Measurements from ENCODE around the gene RERE.

DNA sequence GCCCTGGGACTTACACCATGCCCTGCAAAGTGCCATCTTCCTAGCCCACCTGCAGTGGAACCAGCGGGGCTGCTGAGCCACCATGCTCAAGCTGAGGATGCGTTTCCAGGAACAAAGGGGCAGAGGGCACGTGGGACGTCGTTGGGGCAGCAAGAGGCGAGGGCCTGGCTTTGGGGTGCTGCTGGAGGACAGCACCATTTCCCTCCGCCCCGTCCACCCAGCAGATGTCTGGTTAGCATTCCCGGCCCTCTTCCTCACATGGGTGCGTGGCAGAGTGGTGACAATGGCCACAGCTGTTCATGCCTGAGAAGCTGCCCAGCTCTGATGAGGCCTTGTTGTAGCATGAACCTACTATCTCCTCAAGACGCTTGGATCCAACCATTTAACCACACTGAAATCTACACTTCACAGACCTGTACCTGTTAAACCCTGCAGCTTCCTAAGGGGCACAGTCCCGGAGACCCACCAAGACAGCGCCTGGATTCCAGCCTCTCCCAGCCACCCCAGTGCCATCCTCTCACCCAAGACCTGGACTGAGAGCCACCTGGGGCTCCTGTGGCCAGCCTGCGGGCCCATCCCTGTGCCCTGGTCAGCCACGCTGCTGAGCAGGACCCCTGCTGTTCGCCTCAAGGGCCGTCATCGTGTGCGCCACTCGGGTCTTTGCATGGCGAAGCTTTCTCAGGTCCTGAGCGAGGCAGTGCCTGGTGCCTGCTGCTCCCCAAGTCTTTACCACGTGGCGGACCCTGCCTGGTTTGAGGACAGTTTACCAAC, 466.3 kb downstream of the RERE start:
- TF ChIP-seq EZH2 (IDR thresholded peaks at IDR 0.05) (no peak), POLR2AphosphoS5 (IDR thresholded peaks at IDR 0.05; ENCODE audit: borderline replicate concordance, low read depth, low read length) (no peak; the same call in 1 of the 2 replicates)

Measured in SK-N-MC (cell line).